Subcutaneous abdominal adipose tissue (tissue), 5 donors: Measurements from ENCODE around the gene PCF11.

Experiments
- H3K27ac ChIP-seq: one replicate; pipeline ENCODE4 v1.7.0; 2013; ENCODE audit warnings: low read depth, mild to moderate bottlenecking, inconsistent platforms, low read length, moderate library complexity
- H3K27me3 ChIP-seq, 5 donors: one replicate each; pipeline ENCODE4 v1.7.0; 2013; ENCODE audit warnings: low read length in 5 of 5, inconsistent platforms in 1 of 5; ENCODE audit not compliant: control insufficient read depth in 5 of 5, insufficient read depth in 4 of 5
- H3K36me3 ChIP-seq, 5 donors: one replicate each; pipeline ENCODE4 v1.7.0; 2013; ENCODE audit warnings: low read length in 5 of 5; ENCODE audit not compliant: control insufficient read depth in 5 of 5, insufficient read depth in 5 of 5
- H3K4me1 ChIP-seq, 5 donors: one replicate each; pipeline ENCODE4 v1.7.0; 2013; ENCODE audit warnings: low read length in 5 of 5, mild to moderate bottlenecking in 3 of 5, moderate library complexity in 1 of 5; ENCODE audit not compliant: control insufficient read depth in 5 of 5, insufficient read depth in 5 of 5
- H3K4me3 ChIP-seq, 5 donors: one replicate each; pipeline ENCODE4 v1.7.0; 2013; ENCODE audit warnings: low read length in 5 of 5, low read depth in 1 of 5
- H3K9ac ChIP-seq, 5 donors: one replicate each; pipeline ENCODE4 v1.7.0; 2013; ENCODE audit warnings: low read length in 5 of 5, mild to moderate bottlenecking in 4 of 5, moderate library complexity in 3 of 5
- H3K9me3 ChIP-seq, 5 donors: one replicate each; pipeline ENCODE4 v1.7.0; 2013; ENCODE audit warnings: low read length in 5 of 5; ENCODE audit not compliant: control insufficient read depth in 5 of 5
- donor health status: healthy.
- donor health status: healthy.
- donor health status: healthy.
- donor health status: healthy.
- donor health status: healthy.

PCF11 gene

DNA sequence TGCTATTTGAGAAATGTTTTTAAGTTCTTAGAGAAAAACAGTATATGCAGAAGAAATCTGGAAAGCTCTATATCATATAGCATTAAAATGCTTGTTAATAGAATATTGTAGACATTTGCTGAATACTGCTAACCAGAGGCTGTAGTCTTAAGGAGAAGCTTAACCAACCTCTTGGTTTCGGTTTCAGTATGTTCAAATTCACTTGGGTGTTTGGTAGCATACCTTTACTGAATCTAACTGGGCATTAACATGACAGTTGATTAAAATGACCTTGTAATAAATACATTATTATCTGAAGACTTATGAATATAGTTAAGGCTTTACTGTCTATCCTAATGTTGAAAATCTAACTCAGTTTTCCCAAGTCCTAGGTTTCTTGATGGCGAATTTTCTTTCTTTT is 5.4 kb downstream of the PCF11 start:
- Histone ChIP-seq H3K36me3 (peaks cover 20 to 32% (median 26%) of the 10 kb centered on the region in 5 donors), H3K27me3 (no peaks in the 10 kb centered on the region), H3K9me3 (no peaks in the 10 kb centered on the region), H3K27ac (peak overlapping the region; percentile 2), H3K9ac (no peak overlapping the region), H3K4me3 (no peak overlapping the region), H3K4me1 (peaks cover 0 to 44% (median 39%) of the 10 kb centered on the region in 5 donors)

DNA sequence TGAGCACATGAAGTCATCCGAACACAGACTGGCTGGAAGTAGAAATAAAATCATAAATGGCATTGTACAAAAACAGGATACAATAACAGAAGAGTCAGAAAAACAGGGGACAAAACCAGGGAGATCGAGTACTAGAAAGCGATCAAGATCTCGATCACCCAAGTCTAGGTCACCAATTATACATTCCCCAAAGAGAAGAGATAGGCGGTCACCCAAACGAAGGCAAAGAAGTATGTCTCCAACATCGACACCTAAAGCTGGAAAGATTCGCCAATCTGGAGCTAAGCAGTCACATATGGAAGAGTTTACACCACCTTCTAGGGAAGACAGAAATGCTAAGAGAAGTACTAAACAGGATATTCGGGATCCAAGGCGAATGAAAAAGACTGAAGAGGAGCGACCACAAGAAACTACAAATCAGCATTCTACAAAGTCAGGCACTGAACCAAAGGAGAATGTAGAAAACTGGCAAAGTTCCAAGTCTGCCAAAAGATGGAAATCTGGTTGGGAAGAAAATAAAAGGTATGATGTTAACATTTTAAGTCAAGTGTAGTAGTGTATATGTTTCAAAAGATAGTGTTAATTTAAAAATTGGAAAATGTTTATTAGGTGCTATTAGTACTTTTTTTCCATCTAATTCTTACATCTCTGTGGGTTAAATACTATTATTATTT is 9.4 kb downstream of the PCF11 start:
- H3K4me3 ChIP-seq = no peak overlapping the region
- H3K9me3 ChIP-seq = no peaks in the 10 kb centered on the region
- no peaks in the 10 kb centered on the region for H3K27me3 ChIP-seq
- H3K4me1 ChIP-seq = peaks cover 3 to 42% (median 32%) of the 10 kb centered on the region in 5 donors
- no peak overlapping the region for H3K9ac ChIP-seq
- H3K27ac ChIP-seq = no peak overlapping the region
- H3K36me3 ChIP-seq = peaks cover 51 to 67% (median 55%) of the 10 kb centered on the region in 5 donors

DNA sequence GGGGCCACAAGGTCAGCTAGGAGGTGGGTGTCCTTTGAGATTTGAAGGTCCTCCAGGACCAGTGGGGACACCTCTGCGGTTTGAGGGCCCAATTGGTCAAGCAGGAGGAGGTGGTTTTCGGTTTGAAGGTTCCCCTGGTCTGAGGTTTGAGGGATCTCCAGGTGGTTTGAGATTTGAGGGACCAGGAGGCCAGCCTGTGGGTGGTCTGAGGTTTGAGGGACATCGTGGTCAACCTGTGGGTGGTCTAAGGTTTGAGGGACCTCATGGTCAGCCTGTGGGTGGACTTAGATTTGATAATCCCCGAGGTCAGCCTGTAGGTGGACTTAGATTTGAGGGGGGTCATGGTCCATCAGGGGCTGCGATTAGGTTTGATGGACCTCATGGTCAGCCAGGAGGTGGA is 11.8 kb downstream of the PCF11 start:
- H3K36me3 ChIP-seq = peaks cover 52 to 73% (median 58%) of the 10 kb centered on the region in 5 donors
- peaks cover 4 to 38% (median 34%) of the 10 kb centered on the region in 5 donors for H3K4me1 ChIP-seq
- H3K4me3 ChIP-seq = no peak overlapping the region
- no peak overlapping the region for H3K27ac ChIP-seq
- H3K9me3 ChIP-seq = no peaks in the 10 kb centered on the region
- no peak overlapping the region for H3K9ac ChIP-seq
- no peaks in the 10 kb centered on the region for H3K27me3 ChIP-seq

DNA sequence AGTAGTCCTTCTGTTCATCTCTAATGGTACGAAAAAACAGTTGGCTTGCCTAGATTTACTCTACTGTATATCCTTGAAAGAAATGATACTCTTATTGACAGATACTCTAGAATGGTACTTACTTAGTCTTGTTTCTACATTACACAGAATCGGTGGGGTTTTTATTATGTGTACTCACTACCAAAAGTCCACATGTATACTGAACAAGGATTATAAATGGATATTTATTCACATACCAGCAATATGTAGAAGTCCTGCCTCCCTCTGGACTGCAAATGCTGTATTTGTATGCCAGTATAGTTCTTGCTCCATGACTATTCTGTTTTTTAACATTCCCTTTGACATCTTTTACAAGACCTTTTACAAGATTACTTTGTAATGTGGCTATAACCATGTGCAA is 13.9 kb downstream of the PCF11 start:
- peaks cover 4 to 49% (median 41%) of the 10 kb centered on the region in 5 donors for H3K4me1 ChIP-seq
- peak overlapping the region; percentile 5 to 56 (median 38) for H3K4me3 ChIP-seq
- no peak overlapping the region for H3K27ac ChIP-seq
- H3K27me3 ChIP-seq = no peaks in the 10 kb centered on the region
- peak overlapping the region in 4 of 5 donors; percentile 9 to 53 (median 26) for H3K9ac ChIP-seq
- no peaks in the 10 kb centered on the region for H3K9me3 ChIP-seq
- H3K36me3 ChIP-seq = peaks cover 54 to 70% (median 56%) of the 10 kb centered on the region in 5 donors

DNA sequence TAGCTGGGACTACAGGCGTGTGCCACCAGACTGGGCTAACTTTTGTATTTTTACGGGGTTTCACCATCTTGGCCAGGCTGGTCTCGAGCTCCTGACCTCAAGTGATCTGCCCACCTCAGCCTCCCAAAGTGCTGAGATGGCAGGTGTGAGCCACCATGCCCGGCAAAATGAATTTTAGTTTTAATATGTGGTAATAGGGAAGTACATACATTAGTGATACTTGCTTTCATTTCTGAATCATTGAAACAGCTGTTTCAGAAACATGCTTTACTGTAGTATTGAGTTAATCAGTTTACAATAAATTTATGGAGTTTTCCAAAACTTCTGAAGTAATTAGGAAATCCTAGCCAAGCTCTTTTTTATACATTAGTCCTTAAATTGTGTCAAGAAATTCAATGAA is 15.6 kb downstream of the PCF11 start:
- H3K9ac ChIP-seq = no peak overlapping the region
- H3K27me3 ChIP-seq = no peaks in the 10 kb centered on the region
- no peaks in the 10 kb centered on the region for H3K9me3 ChIP-seq
- no peak overlapping the region for H3K27ac ChIP-seq
- H3K4me1 ChIP-seq = peaks cover 4 to 52% (median 41%) of the 10 kb centered on the region in 5 donors
- H3K4me3 ChIP-seq = no peak overlapping the region
- peaks cover 46 to 68% (median 50%) of the 10 kb centered on the region in 5 donors for H3K36me3 ChIP-seq

DNA sequence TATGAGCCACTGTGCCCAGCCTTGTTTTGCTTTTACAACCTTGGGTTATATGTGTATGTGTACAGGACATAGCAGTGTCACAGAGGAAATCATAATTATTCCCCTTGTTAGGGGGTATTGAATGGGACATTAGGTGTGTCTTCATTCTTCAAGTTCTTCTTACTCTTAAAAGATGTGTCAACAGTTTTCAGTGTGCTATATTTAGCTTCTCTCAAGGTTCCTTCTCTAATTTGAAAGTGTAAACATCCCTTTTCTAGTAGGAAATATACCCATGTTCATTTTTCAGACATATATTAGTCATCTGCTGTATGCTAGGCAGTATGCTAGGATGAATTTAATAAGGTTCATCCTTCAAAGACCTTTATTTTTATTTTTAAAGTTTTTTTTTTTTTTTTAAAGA is 17.1 kb downstream of the PCF11 start:
- no peak overlapping the region for H3K27ac ChIP-seq
- H3K9me3 ChIP-seq = no peaks in the 10 kb centered on the region
- no peak overlapping the region for H3K4me3 ChIP-seq
- H3K4me1 ChIP-seq = peaks cover 4 to 52% (median 41%) of the 10 kb centered on the region in 5 donors
- H3K36me3 ChIP-seq = peaks cover 41 to 63% (median 42%) of the 10 kb centered on the region in 5 donors
- H3K27me3 ChIP-seq = no peaks in the 10 kb centered on the region
- peak overlapping the region in 1 of 5 donors; percentile 11 for H3K9ac ChIP-seq

DNA sequence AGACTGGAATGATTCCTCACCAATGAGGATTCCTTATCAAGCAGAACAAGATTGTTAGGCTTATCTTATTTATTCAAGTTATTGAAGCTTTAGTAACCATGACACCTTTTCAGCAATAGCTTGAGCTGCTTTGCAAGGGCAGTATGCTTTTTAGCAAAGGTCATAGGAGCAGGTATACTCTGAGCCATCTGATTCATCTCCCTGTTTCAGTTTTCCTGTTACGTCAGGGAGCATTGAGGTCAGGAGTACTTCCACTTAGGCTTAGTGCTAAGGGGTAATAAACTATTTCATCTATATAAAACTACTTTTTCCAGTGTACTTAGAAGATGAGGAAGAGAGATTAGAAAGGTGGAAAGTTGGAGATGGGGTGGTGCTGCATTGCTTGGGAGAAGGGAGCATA is 18.9 kb downstream of the PCF11 start:
- Histone ChIP-seq H3K36me3 (peaks cover 39 to 59% (median 44%) of the 10 kb centered on the region in 5 donors), H3K4me1 (peaks cover 4 to 41% (median 23%) of the 10 kb centered on the region in 5 donors), H3K9me3 (no peaks in the 10 kb centered on the region), H3K9ac (no peak overlapping the region), H3K27me3 (no peaks in the 10 kb centered on the region), H3K27ac (no peak overlapping the region), H3K4me3 (no peak overlapping the region)

DNA sequence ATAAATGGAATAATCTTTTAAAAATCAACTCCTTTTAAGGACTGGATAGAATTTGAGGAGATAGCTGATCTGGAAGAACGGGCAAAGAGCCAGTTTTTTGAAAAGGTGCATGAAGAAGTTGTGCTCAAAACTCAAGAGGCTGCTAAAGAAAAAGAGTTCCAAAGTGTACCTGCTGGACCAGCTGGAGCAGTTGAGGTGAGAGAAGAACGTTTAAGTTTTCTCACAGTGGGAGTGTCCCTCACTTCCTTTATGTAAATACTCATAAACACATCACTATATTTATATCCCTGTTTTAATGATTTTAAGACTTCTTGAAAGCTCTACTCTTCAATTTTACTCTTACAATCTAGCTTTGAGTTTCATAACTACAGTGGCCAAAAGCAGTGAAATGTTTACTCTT is 24.9 kb downstream of the PCF11 start:
- peaks cover 52 to 85% (median 67%) of the 10 kb centered on the region in 5 donors for H3K36me3 ChIP-seq
- peak overlapping the region; percentile 5 for H3K27ac ChIP-seq
- no peaks in the 10 kb centered on the region for H3K27me3 ChIP-seq
- no peak overlapping the region for H3K4me3 ChIP-seq
- no peaks in the 10 kb centered on the region for H3K9me3 ChIP-seq
- H3K4me1 ChIP-seq = no peaks in the 10 kb centered on the region
- no peak overlapping the region for H3K9ac ChIP-seq

DNA sequence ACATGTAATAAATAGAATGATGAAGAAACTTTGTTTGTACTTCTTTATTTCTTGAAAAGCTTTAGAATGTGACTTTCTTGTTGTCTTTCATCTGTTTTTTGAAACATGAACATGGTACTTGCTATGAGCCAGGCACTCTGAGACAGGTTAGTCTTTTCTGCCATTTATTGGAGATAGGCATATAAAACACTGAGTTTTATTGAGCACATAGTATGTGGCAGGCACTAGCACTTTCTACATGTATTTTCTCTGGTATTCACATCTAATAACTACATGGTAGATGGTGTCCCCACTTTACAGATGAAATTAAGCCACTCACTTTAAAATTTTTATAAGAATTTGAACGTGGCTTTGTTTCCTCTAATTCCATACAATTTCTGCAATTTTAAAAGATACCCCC is 28.8 kb downstream of the PCF11 start:
- no peaks in the 10 kb centered on the region for H3K9me3 ChIP-seq
- H3K27me3 ChIP-seq = no peaks in the 10 kb centered on the region
- no peaks in the 10 kb centered on the region for H3K4me1 ChIP-seq
- H3K27ac ChIP-seq = no peak overlapping the region
- no peak overlapping the region for H3K4me3 ChIP-seq
- H3K9ac ChIP-seq = no peak overlapping the region
- peaks cover 40 to 68% (median 58%) of the 10 kb centered on the region in 5 donors for H3K36me3 ChIP-seq

DNA sequence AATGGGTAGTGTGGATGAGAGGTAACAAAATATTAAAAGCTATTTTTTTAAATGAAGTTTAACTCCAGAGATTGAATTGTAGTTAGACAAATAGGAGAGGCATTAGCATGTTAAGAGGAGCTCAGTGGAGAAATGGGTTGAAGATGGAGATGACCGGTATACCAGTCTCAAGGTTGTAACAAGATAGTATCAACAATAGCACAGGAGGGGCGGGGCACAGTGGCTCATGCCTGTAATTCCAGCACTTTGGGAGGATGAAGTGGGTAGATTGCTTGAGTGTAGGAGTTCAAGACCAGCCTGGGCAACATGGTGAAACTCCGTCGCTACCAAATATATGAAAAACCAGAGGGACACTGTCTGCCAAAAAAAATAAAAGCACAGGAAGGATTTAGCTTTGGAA is 30.5 kb downstream of the PCF11 start:
- H3K4me3 ChIP-seq = no peak overlapping the region
- H3K9ac ChIP-seq = no peak overlapping the region
- peaks cover 3 to 6% (median 6%) of the 10 kb centered on the region in 5 donors for H3K4me1 ChIP-seq
- no peak overlapping the region for H3K27ac ChIP-seq
- H3K36me3 ChIP-seq = peaks cover 29 to 67% (median 49%) of the 10 kb centered on the region in 5 donors
- H3K9me3 ChIP-seq = no peaks in the 10 kb centered on the region
- no peaks in the 10 kb centered on the region for H3K27me3 ChIP-seq
